Transverse colon (tissue), 4 donors: ENCODE data around the gene OR1I1.

ENCODE experiments used
- EP300 ChIP-seq: sonication (generic); formaldehyde crosslinking; IDR thresholded peaks from one replicate; pipeline ENCODE4 v1.6.1; 2017; ENCODE audit warnings: antibody characterized with exemption, low read depth
- POLR2A ChIP-seq: fragments of 450-650 bp; IDR thresholded peaks from one replicate; pipeline ENCODE4 v1.6.1; 2016; ENCODE audit warnings: antibody characterized with exemption, mild to moderate bottlenecking, moderate library complexity
- POLR2AphosphoS5 ChIP-seq, 3 donors: sonication (generic); formaldehyde crosslinking; IDR thresholded peaks; one replicate each; pipeline ENCODE4 v1.6.1; 2016; ENCODE audit warnings: antibody characterized with exemption in 3 of 3
- TF ChIP-seq, protein P1 (sequence below), 5 experiments: fragments of 200-600 bp in 3 of 5; fragments of 450-650 bp in 2 of 5; sonication (generic) in 3 of 5; IDR thresholded peaks; 1 replicate in 2 of 5; 2 replicates in 3 of 5; pipeline ENCODE4 v1.5.1; 2016 to 2017; ENCODE audit warnings: antibody characterized with exemption in 5 of 5, inconsistent platforms in 3 of 5, mild to moderate bottlenecking in 2 of 5, moderate library complexity in 1 of 5

DNA sequence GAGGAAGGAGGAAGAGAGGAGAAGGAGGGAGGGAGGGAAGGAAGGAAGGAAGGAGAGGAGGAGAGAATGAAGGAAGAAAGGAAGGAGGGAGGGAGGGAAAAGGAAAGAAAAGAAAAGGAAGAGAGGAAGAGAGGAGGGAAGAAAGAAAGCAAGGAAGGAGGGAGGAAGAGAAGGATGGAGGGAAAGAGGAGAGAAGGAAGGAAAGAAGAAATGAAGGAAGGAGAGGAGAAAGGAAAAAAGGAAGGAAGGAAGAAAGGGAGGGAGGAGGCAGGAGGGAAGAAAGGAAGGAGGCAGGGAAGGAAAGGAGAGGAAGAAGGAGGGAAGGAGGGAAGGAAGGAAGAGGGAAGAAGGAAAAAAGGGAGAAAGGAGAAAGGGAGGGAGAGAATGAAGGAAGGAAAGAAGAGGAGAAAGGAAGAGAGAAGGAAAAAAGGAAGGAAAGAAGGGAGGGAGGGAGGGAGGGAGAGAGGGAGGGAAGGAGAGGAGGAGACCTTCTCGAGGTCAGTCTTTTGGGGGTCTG lies 46.2 kb upstream of the OR1I1 start:
- TF ChIP-seq POLR2AphosphoS5 (IDR thresholded peaks at IDR 0.05) = no peak
- TF ChIP-seq, protein P1, sequence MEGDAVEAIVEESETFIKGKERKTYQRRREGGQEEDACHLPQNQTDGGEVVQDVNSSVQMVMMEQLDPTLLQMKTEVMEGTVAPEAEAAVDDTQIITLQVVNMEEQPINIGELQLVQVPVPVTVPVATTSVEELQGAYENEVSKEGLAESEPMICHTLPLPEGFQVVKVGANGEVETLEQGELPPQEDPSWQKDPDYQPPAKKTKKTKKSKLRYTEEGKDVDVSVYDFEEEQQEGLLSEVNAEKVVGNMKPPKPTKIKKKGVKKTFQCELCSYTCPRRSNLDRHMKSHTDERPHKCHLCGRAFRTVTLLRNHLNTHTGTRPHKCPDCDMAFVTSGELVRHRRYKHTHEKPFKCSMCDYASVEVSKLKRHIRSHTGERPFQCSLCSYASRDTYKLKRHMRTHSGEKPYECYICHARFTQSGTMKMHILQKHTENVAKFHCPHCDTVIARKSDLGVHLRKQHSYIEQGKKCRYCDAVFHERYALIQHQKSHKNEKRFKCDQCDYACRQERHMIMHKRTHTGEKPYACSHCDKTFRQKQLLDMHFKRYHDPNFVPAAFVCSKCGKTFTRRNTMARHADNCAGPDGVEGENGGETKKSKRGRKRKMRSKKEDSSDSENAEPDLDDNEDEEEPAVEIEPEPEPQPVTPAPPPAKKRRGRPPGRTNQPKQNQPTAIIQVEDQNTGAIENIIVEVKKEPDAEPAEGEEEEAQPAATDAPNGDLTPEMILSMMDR (IDR thresholded peaks at IDR 0.05) = no peak
- TF ChIP-seq POLR2A = no peak
- TF ChIP-seq EP300 = no peak
